H9 (cell line): ENCODE data around the gene C3orf20. TPM values are rescaled to one million over a fixed set of nuclear protein-coding genes. Genes with fewer than 3 reads are reported as not detected.

Experiments used
- DNase-seq: peaks from one replicate; pipeline ENCODE4 v3.0.0-alpha.2; 2017
- H2AFZ ChIP-seq: one replicate; pipeline ENCODE4 v1.6.1; 2013; ENCODE audit warnings: mild to moderate bottlenecking, low read length, control low read depth, moderate library complexity
- H2AK5ac ChIP-seq: 2 replicates; pipeline ENCODE4 v1.6.1; 2013; ENCODE audit warnings: low read length, control low read depth, mixed read lengths; ENCODE audit not compliant: insufficient read length
- H2BK120ac ChIP-seq: one replicate; pipeline ENCODE4 v1.6.1; 2013; ENCODE audit warnings: low read depth, mild to moderate bottlenecking, low read length, control low read depth, inconsistent platforms; ENCODE audit not compliant: poor library complexity, severe bottlenecking
- H2BK12ac ChIP-seq: 2 replicates; pipeline ENCODE4 v1.6.1; 2013; ENCODE audit warnings: low read length, control low read depth, mixed read lengths, low read depth; ENCODE audit not compliant: insufficient read length
- H2BK15ac ChIP-seq: 2 replicates; pipeline ENCODE4 v1.6.1; 2013; ENCODE audit warnings: low read depth, low read length, control low read depth
- H2BK20ac ChIP-seq: one replicate; pipeline ENCODE4 v1.6.1; 2013; ENCODE audit warnings: low read depth, mild to moderate bottlenecking, low read length, control low read depth, inconsistent platforms; ENCODE audit not compliant: poor library complexity, severe bottlenecking
- H2BK5ac ChIP-seq: 2 replicates; pipeline ENCODE4 v1.6.1; 2013; ENCODE audit warnings: low read length, control low read depth, mixed read lengths; ENCODE audit not compliant: insufficient read length
- H3K14ac ChIP-seq: 2 replicates; pipeline ENCODE4 v1.6.1; 2013; ENCODE audit warnings: low read length, control low read depth; ENCODE audit not compliant: insufficient read depth
- H3K18ac ChIP-seq: 2 replicates; pipeline ENCODE4 v1.6.1; 2013; ENCODE audit warnings: low read depth, mild to moderate bottlenecking, mixed read lengths, low read length, control low read depth; ENCODE audit not compliant: insufficient read length
- H3K23ac ChIP-seq: 2 replicates; pipeline ENCODE4 v1.6.1; 2013; ENCODE audit warnings: low read length, control low read depth, mixed read lengths, low read depth; ENCODE audit not compliant: insufficient read length
- H3K23me2 ChIP-seq: 2 replicates; pipeline ENCODE4 v1.6.1; 2013; ENCODE audit warnings: low read depth, mild to moderate bottlenecking, mixed read lengths, low read length, control low read depth; ENCODE audit not compliant: insufficient read length, poor library complexity, severe bottlenecking
- H3K27ac ChIP-seq: 2 replicates; pipeline ENCODE4 v1.5.1; 2013; ENCODE audit warnings: low read length, control low read depth, mixed read lengths, low read depth; ENCODE audit not compliant: insufficient read length
- H3K27me3 ChIP-seq: 2 replicates; pipeline ENCODE4 v1.6.1; 2013; ENCODE audit warnings: low read length, control low read depth, inconsistent platforms; ENCODE audit not compliant: insufficient read depth
- H3K4ac ChIP-seq: 2 replicates; pipeline ENCODE4 v1.6.1; 2013; ENCODE audit warnings: low read depth, mild to moderate bottlenecking, control low read depth, inconsistent platforms, low read length, moderate library complexity
- H3K4me1 ChIP-seq: 2 replicates; pipeline ENCODE4 v1.6.1; 2013; ENCODE audit warnings: low read length, control low read depth, inconsistent platforms; ENCODE audit not compliant: insufficient read depth
- H3K4me2 ChIP-seq: 2 replicates; pipeline ENCODE4 v1.6.1; 2013; ENCODE audit warnings: low read length, control low read depth, mixed read lengths; ENCODE audit not compliant: insufficient read length, insufficient read depth
- H3K56ac ChIP-seq: 2 replicates; pipeline ENCODE4 v1.6.1; 2013; ENCODE audit warnings: low read depth, mild to moderate bottlenecking, mixed read lengths, low read length, control low read depth; ENCODE audit not compliant: insufficient read length
- H3K79me1 ChIP-seq: 2 replicates; pipeline ENCODE4 v1.6.1; 2013; ENCODE audit warnings: low read depth, mild to moderate bottlenecking, moderate library complexity, low read length, control low read depth, inconsistent platforms; ENCODE audit not compliant: insufficient read depth, poor library complexity, severe bottlenecking
- H3K79me2 ChIP-seq: 2 replicates; pipeline ENCODE4 v1.6.1; 2013; ENCODE audit warnings: low read length, control low read depth, inconsistent platforms; ENCODE audit not compliant: insufficient read depth
- H3K9ac ChIP-seq: 2 replicates; pipeline ENCODE4 v1.6.1; 2013; ENCODE audit warnings: low read length, control low read depth, mixed read lengths; ENCODE audit not compliant: insufficient read length; ENCODE audit errors: extremely low read depth
- H3K9me3 ChIP-seq: one replicate; pipeline ENCODE4 v1.6.1; 2013; ENCODE audit warnings: low read depth, low read length, inconsistent platforms; ENCODE audit not compliant: control insufficient read depth
- H3T11ph ChIP-seq: one replicate; pipeline ENCODE4 v1.6.1; 2013; ENCODE audit warnings: mild to moderate bottlenecking, low read length, control low read depth, inconsistent platforms
- H4K20me1 ChIP-seq: one replicate; pipeline ENCODE4 v1.6.1; 2013; ENCODE audit not compliant: control insufficient read depth, insufficient read length, insufficient read depth
- H4K5ac ChIP-seq: 2 replicates; pipeline ENCODE4 v1.6.1; 2013; ENCODE audit warnings: low read depth, mild to moderate bottlenecking, mixed read lengths, low read length, control low read depth; ENCODE audit not compliant: insufficient read length
- H4K8ac ChIP-seq: replicated peaks from 2 replicates; pipeline ENCODE4 v1.6.1; 2013; ENCODE audit warnings: low read length, control low read depth, mixed read lengths, low read depth; ENCODE audit not compliant: insufficient read length
- H4K91ac ChIP-seq: 2 replicates; pipeline ENCODE4 v1.6.1; 2013; ENCODE audit warnings: low read depth, mild to moderate bottlenecking, moderate library complexity, mixed read lengths, low read length, control low read depth; ENCODE audit not compliant: insufficient read length
- H3K27ac Mint-ChIP-seq, 3 experiments: 2 replicates in 2 of 3; 3 replicates in 1 of 3; pipeline ENCODE4 v1.8.0; 2020 to 2021; ENCODE audit warnings: mixed read lengths in 3 of 3, mild to moderate bottlenecking in 1 of 3, moderate library complexity in 1 of 3
- H3K27me3 Mint-ChIP-seq: 2 replicates; pipeline ENCODE4 v1.8.0; 2021; ENCODE audit warnings: low read depth, mild to moderate bottlenecking, moderate library complexity, mixed read lengths
- H3K36me3 Mint-ChIP-seq, 3 experiments: 2 replicates in 2 of 3; 3 replicates in 1 of 3; pipeline ENCODE4 v1.8.0; 2020 to 2021; ENCODE audit warnings: low read depth in 3 of 3, mixed read lengths in 3 of 3; ENCODE audit not compliant: insufficient read depth in 1 of 3
- H3K4me1 Mint-ChIP-seq, 2 experiments: 2 replicates each; pipeline ENCODE4 v1.8.0; 2020; ENCODE audit warnings: mixed read lengths in 2 of 2
- H3K4me3 Mint-ChIP-seq, 2 experiments: 2 replicates in 1 of 2; 3 replicates in 1 of 2; pipeline ENCODE4 v1.8.0; 2020 to 2021; ENCODE audit warnings: mild to moderate bottlenecking in 2 of 2, mixed read lengths in 2 of 2, moderate library complexity in 1 of 2
- H3K9me3 Mint-ChIP-seq, 2 experiments: 2 replicates in 1 of 2; 3 replicates in 1 of 2; pipeline ENCODE4 v1.8.0; 2020; ENCODE audit warnings: mild to moderate bottlenecking in 2 of 2, mixed read lengths in 2 of 2, moderate library complexity in 1 of 2
- WGBS: extraction: QIAGEN DNeasy Blood & Tissue Kit; methylation state at CpG from one replicate; pipeline ENCODE4 v1.1.7; 2013; ENCODE audit warnings: missing lambda C conversion rate, low lambda C conversion rate, mixed read lengths; ENCODE audit not compliant: insufficient read length; ENCODE audit errors: extremely low coverage; 5-methylcytosine and 5-hydroxymethylcytosine counted together
- total RNA-seq: library from RNA; stranded (reverse); gene quantifications from 2 replicates; pipeline ENCODE4 v1.2.1, GENCODE V29; 2021
- TF ChIP-seq, protein P1 (sequence below): fragments of 200-600 bp; sonication (generic); conservative IDR thresholded peaks from 3 replicates; pipeline ENCODE4 v1.8.0; 2021; ENCODE audit warnings: antibody characterized with exemption, mild to moderate bottlenecking

The C3orf20 gene
- total RNA-seq, 1 experiment from 2014 or later: not detected

DNA sequence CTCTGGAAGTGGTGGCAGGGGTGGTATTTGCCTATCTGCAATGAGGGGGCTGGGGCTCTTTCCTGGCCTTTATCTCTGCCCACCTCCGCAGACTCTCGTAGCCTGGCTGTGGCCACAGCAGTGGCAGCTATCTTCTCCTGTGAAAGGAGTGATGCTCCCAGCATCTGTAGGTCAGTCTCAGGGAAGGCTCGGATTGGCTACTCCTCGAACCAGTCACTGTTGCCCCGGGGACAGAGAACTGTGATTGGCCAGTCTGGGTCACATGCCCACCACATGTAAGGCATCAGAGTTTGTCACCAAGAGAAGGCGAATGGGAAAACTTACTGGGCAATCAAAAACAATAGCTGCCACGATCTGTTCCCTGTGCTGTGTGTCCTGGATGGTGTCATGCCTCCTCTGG lies 113.7 kb downstream of the C3orf20 start:
- H4K5ac ChIP-seq: no peak overlapping the region
- H3K14ac ChIP-seq: no peak overlapping the region
- H2AK5ac ChIP-seq: no peak overlapping the region
- DNase-seq: no peak
- H3K27ac Mint-ChIP-seq: no peak overlapping the region
- no peaks in the 10 kb centered on the region for H3K79me2 ChIP-seq
- H3K9me3 Mint-ChIP-seq: no peaks in the 10 kb centered on the region
- no peaks in the 10 kb centered on the region; a peak in 1 of 7 replicates for H3K36me3 Mint-ChIP-seq
- no peak overlapping the region for H3K9ac ChIP-seq
- H3K18ac ChIP-seq: no peak overlapping the region
- no peak overlapping the region for H3K23ac ChIP-seq
- no peak overlapping the region for H2BK20ac ChIP-seq
- TF ChIP-seq, protein P1, sequence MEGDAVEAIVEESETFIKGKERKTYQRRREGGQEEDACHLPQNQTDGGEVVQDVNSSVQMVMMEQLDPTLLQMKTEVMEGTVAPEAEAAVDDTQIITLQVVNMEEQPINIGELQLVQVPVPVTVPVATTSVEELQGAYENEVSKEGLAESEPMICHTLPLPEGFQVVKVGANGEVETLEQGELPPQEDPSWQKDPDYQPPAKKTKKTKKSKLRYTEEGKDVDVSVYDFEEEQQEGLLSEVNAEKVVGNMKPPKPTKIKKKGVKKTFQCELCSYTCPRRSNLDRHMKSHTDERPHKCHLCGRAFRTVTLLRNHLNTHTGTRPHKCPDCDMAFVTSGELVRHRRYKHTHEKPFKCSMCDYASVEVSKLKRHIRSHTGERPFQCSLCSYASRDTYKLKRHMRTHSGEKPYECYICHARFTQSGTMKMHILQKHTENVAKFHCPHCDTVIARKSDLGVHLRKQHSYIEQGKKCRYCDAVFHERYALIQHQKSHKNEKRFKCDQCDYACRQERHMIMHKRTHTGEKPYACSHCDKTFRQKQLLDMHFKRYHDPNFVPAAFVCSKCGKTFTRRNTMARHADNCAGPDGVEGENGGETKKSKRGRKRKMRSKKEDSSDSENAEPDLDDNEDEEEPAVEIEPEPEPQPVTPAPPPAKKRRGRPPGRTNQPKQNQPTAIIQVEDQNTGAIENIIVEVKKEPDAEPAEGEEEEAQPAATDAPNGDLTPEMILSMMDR: no peak
- H4K91ac ChIP-seq: no peak overlapping the region
- no peaks in the 10 kb centered on the region for H3K23me2 ChIP-seq
- no peak overlapping the region for H3K56ac ChIP-seq
- no peaks in the 10 kb centered on the region for H4K20me1 ChIP-seq
- no peak overlapping the region for H2BK120ac ChIP-seq
- H3K27ac ChIP-seq: no peak overlapping the region
- no peak overlapping the region for H4K8ac ChIP-seq
- no peaks in the 10 kb centered on the region for H3K9me3 ChIP-seq
- no peak overlapping the region for H2AFZ ChIP-seq
- no CpG with 5 or more reads among the region's 7 CpGs for WGBS
- H2BK12ac ChIP-seq: no peak overlapping the region
- H3K27me3 Mint-ChIP-seq: peaks cover 29% of the 10 kb centered on the region
- H3K4ac ChIP-seq: no peak overlapping the region
- H3K27me3 ChIP-seq: no peaks in the 10 kb centered on the region
- H3K79me1 ChIP-seq: no peaks in the 10 kb centered on the region
- H3K4me3 Mint-ChIP-seq: no peak overlapping the region
- no peaks in the 10 kb centered on the region; the same call in 1 of the 2 replicates for H3K4me1 ChIP-seq
- H2BK15ac ChIP-seq: no peak overlapping the region
- H3T11ph ChIP-seq: no peak overlapping the region
- H3K4me1 Mint-ChIP-seq: peaks cover 12 to 22% of the 10 kb centered on the region in 2 experiments
- H3K4me2 ChIP-seq: no peak overlapping the region
- no peak overlapping the region for H2BK5ac ChIP-seq
